RWPE1 (cell line): ENCODE measurements around the gene GATB.

Source experiments
- CTCF ChIA-PET: fragments of 350-600 bp; sonication (Branson Sonifier 250); formaldehyde crosslinking; extraction: SDS; loops from one replicate; lab custom pipeline; 2021; lab: Yijun Ruan, JAX
- POLR2A ChIA-PET: fragments of 400-600 bp; formaldehyde crosslinking; extraction: SDS; loops from one replicate; lab custom pipeline; 2020; ENCODE audit warnings: antibody characterized with exemption; ENCODE audit not compliant: low non-redundant PET; lab: Yijun Ruan, JAX
- DNase-seq: peaks from one replicate; pipeline ENCODE4 v3.0.0; 2012; ENCODE audit warnings: low spot score
- H3K27ac ChIP-seq: fragments of 450-650 bp; 2 replicates; pipeline ENCODE4 v1.5.1; 2017
- TF ChIP-seq, protein P1 (sequence below): fragments of 450-650 bp; conservative IDR thresholded peaks from 2 replicates; pipeline ENCODE4 v1.5.1; 2017; ENCODE audit warnings: low read depth, mild to moderate bottlenecking

The GATB gene

DNA sequence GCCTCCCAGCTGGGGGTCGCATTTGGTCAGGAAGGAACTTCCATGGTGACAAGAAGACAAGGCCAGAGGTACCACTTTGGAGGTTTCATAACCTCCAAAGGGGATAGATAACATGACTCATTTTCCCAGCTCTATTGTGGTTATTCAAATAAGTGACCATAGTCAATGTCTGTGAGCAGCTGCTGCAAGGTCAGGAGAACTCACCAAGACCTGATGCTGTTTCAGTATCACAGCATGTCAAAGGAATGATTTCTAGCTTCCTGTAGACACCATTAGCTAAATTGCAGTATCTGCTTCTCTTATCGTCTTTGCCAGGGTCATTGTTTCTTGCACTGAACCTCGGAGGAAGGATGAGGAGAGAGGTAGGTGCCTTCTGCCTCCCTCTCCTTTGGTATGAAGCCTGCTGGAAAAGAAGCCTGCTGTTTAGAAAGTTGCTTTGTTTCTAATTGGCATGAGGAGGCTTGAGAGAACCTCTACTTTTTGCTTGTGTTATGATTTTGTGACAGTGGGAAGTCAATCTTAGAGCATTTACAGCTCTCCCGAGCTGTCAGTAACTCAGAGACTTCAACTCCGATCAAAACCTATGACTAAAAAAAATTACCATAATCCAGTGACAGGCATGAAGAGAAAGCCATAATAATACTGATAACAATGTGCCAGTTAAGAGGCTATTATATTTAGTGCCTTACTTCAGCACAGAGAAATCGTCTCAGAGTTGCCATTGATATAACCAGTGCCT, 38.0 kb upstream of the GATB start:
- no peak overlapping the region for H3K27ac ChIP-seq
- POLR2A ChIA-PET = no interaction called here
- CTCF ChIA-PET = no interaction called here
- TF ChIP-seq, protein P1, sequence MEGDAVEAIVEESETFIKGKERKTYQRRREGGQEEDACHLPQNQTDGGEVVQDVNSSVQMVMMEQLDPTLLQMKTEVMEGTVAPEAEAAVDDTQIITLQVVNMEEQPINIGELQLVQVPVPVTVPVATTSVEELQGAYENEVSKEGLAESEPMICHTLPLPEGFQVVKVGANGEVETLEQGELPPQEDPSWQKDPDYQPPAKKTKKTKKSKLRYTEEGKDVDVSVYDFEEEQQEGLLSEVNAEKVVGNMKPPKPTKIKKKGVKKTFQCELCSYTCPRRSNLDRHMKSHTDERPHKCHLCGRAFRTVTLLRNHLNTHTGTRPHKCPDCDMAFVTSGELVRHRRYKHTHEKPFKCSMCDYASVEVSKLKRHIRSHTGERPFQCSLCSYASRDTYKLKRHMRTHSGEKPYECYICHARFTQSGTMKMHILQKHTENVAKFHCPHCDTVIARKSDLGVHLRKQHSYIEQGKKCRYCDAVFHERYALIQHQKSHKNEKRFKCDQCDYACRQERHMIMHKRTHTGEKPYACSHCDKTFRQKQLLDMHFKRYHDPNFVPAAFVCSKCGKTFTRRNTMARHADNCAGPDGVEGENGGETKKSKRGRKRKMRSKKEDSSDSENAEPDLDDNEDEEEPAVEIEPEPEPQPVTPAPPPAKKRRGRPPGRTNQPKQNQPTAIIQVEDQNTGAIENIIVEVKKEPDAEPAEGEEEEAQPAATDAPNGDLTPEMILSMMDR = no peak
- no peak for DNase-seq

GRCh38 chr4:151797853-151798252, 37.0 kb upstream of the GATB start:
- ChIA-PET POLR2A (no interaction called here), CTCF (interaction anchor here (0.5 kb wide), 1 partner anchor 220 kb away, joined by 3 read pairs; no protein-coding TSS in a partner anchor)
- DNase-seq = no peak
- H3K27ac ChIP-seq = no peak overlapping the region
- TF ChIP-seq, protein P1 = no peak

- TF ChIP-seq, protein P1 = no peak
- CTCF ChIA-PET = interaction anchor here (0.5 kb wide), 1 partner anchor 221 kb away, joined by 3 read pairs; no protein-coding TSS in a partner anchor
Observed at GRCh38 chr4:151797131-151797530, 36.3 kb upstream of the GATB start.

DNA sequence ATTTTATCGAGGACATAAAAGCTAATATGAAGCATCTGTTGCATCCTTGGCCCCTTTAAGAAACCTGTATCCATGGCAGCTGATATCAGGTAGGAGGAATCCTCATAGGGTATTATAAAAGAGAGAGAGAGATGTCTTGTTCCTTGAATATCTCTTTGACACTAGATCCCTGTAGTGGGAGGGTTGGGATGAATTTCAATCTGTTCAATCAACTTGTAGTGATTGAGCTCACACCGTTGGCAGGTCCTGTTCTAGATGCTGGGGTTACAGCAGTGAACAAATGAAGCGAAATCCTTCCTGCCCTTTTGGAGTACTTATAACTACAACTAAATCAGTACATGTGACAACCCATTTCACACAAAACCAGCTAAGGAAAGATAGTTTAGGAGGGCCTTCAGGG, 35.3 kb upstream of the GATB start:
- no peak for DNase-seq
- peak overlapping the region; percentile 63 for H3K27ac ChIP-seq
- TF ChIP-seq, protein P1 = no peak
- ChIA-PET CTCF (no interaction called here), POLR2A (no interaction called here)

More at GRCh38 chr4:151797131-151797530, 36.3 kb upstream of the GATB start:
- H3K27ac ChIP-seq = no peak overlapping the region
- DNase-seq = no peak
- POLR2A ChIA-PET = no interaction called here

GRCh38 chr4:151792995-151793394, 32.2 kb upstream of the GATB start:
- ChIA-PET CTCF (interaction anchor here (0.6 kb wide), 1 partner anchor 153 kb away, joined by 3 read pairs; no protein-coding TSS in a partner anchor), POLR2A (no interaction called here)
- no peak for DNase-seq
- TF ChIP-seq, protein P1 = no peak
- H3K27ac ChIP-seq = no peak overlapping the region

- POLR2A ChIA-PET = no interaction called here
- CTCF ChIA-PET = interaction anchor here (0.6 kb wide), 1 partner anchor 152 kb away, joined by 3 read pairs; no protein-coding TSS in a partner anchor
- no peak for DNase-seq
- H3K27ac ChIP-seq = no peak overlapping the region
- TF ChIP-seq, protein P1 = no peak
Observed at GRCh38 chr4:151792530-151792929, 31.7 kb upstream of the GATB start.
